Smooth muscle cell (in vitro differentiated cells): ENCODE data around the gene LMNTD2. TPM values are rescaled to one million over a fixed set of nuclear protein-coding genes. Genes with fewer than 3 reads are reported as not detected.

Source experiments
- DNase-seq: peaks from one replicate; lab custom pipeline; 2025; ENCODE audit not compliant: unreplicated experiment; lab: John Stamatoyannopoulos, UW
- H2AFZ ChIP-seq: fragments of 200-600 bp; sonication (generic); 2 replicates; pipeline ENCODE4 v1.6.0; 2016; ENCODE audit warnings: antibody characterized with exemption, low read depth, mild to moderate bottlenecking
- H3F3A ChIP-seq: fragments of 200-600 bp; sonication (generic); 2 replicates; pipeline ENCODE4 v1.6.0; 2017; ENCODE audit warnings: antibody characterized with exemption, low read depth
- H3K27ac ChIP-seq: fragments of 200-600 bp; sonication (generic); 2 replicates; pipeline ENCODE4 v1.5.1; 2016; ENCODE audit warnings: low read depth, mild to moderate bottlenecking
- H3K27me3 ChIP-seq: fragments of 200-600 bp; sonication (generic); 2 replicates; pipeline ENCODE4 v1.6.1; 2016; ENCODE audit warnings: low read depth, mild to moderate bottlenecking
- H3K36me3 ChIP-seq: fragments of 200-600 bp; sonication (generic); 2 replicates; pipeline ENCODE4 v1.5.1; 2016; ENCODE audit warnings: low read depth
- H3K4me1 ChIP-seq: fragments of 200-600 bp; sonication (generic); 2 replicates; pipeline ENCODE4 v1.5.1; 2016; ENCODE audit warnings: low read depth
- H3K4me2 ChIP-seq: fragments of 200-600 bp; sonication (generic); 2 replicates; pipeline ENCODE4 v1.6.0; 2016; ENCODE audit warnings: mild to moderate bottlenecking
- H3K4me3 ChIP-seq: fragments of 200-600 bp; sonication (generic); 2 replicates; pipeline ENCODE4 v1.5.1; 2016; ENCODE audit warnings: mild to moderate bottlenecking
- H3K79me2 ChIP-seq: fragments of 200-600 bp; sonication (generic); 2 replicates; pipeline ENCODE4 v1.6.0; 2016; ENCODE audit warnings: low read depth, mild to moderate bottlenecking
- H3K9ac ChIP-seq: fragments of 200-600 bp; sonication (generic); 2 replicates; pipeline ENCODE4 v1.6.0; 2016; ENCODE audit warnings: low read depth
- H3K9me3 ChIP-seq: fragments of 200-600 bp; sonication (generic); replicated peaks from 2 replicates; pipeline ENCODE4 v1.5.1; 2016; ENCODE audit warnings: low read depth
- H4K20me1 ChIP-seq: fragments of 200-600 bp; sonication (generic); 2 replicates; pipeline ENCODE4 v1.6.0; 2016; ENCODE audit warnings: low read depth
- CTCF ChIP-seq: fragments of 200-600 bp; sonication (generic); IDR thresholded peaks from 2 replicates; pipeline ENCODE4 v1.5.1; 2017; ENCODE audit warnings: borderline replicate concordance, mild to moderate bottlenecking, antibody characterized with exemption; ENCODE audit not compliant: insufficient read depth, poor library complexity, severe bottlenecking
- WGBS: methylation state at CpG from one replicate; pipeline ENCODE4 v1.1.7; 2016; ENCODE audit warnings: low lambda C conversion rate; 5-methylcytosine and 5-hydroxymethylcytosine counted together
- polyA plus RNA-seq: library from polyadenylated mRNA; unstranded; fragments of >200 nt; fragmentation: Nextera tagmentation; extraction: Ambion mirVana; gene quantifications from 2 replicates; pipeline ENCODE4 v1.2.1, GENCODE V29; 2016
- total RNA-seq: library from RNA; depleted of rRNA; stranded (reverse); fragments of >200 nt; gene quantifications from 2 replicates; pipeline ENCODE4 v1.2.3, GENCODE V29; 2014

LMNTD2 gene
- total and polyA plus RNA-seq, 2 experiments from 2014 or later = 3.6 TPM; not detected in 1

GRCh38 chr11:534396-535209, 25.9 kb downstream of the LMNTD2 start:
- Histone ChIP-seq H4K20me1 (peaks cover 35% of the 10 kb centered on the region), H3K4me3 (peak overlapping the region; percentile 94), H3K9me3 (no peaks in the 10 kb centered on the region), H3K27me3 (no peaks in the 10 kb centered on the region), H3K4me1 (peaks cover 5% of the 10 kb centered on the region), H3K27ac (peak overlapping the region; percentile 75), H3K9ac (peak overlapping the region; percentile 90), H2AFZ (no peak overlapping the region), H3K4me2 (peak overlapping the region; percentile 95), H3K36me3 (no peaks in the 10 kb centered on the region), H3K79me2 (peaks cover 16% of the 10 kb centered on the region), H3F3A (no peaks in the 10 kb centered on the region)
- no peak for DNase-seq
- TF ChIP-seq CTCF = no peak
- 13% methylated on average over 54 of the region's 66 CpGs for WGBS

GRCh38 chr11:533586-534395, 26.7 kb downstream of the LMNTD2 start:
- Histone ChIP-seq H3K27ac (no peak overlapping the region), H3K4me3 (peak overlapping the region; percentile 94), H3K9ac (no peak overlapping the region), H4K20me1 (peaks cover 35% of the 10 kb centered on the region), H3K4me1 (peaks cover 5% of the 10 kb centered on the region), H3K4me2 (peak overlapping the region; percentile 95), H3K79me2 (peaks cover 16% of the 10 kb centered on the region), H3K36me3 (no peaks in the 10 kb centered on the region), H3K9me3 (no peaks in the 10 kb centered on the region), H2AFZ (no peak overlapping the region), H3K27me3 (no peaks in the 10 kb centered on the region), H3F3A (no peaks in the 10 kb centered on the region)
- no peak for DNase-seq
- TF ChIP-seq CTCF = no peak
- 98% methylated on average over 37 of the region's 37 CpGs for WGBS

GRCh38 chr11:532986-533585, 27.5 kb downstream of the LMNTD2 start:
- no peaks in the 10 kb centered on the region for H3K27me3 ChIP-seq
- no peak overlapping the region for H3K27ac ChIP-seq
- no peak overlapping the region for H3K9ac ChIP-seq
- no peaks in the 10 kb centered on the region for H3F3A ChIP-seq
- H3K36me3 ChIP-seq = no peaks in the 10 kb centered on the region
- no peaks in the 10 kb centered on the region for H3K9me3 ChIP-seq
- H2AFZ ChIP-seq = no peak overlapping the region
- TF ChIP-seq CTCF = no peak
- H4K20me1 ChIP-seq = peaks cover 35% of the 10 kb centered on the region
- peaks cover 5% of the 10 kb centered on the region for H3K4me1 ChIP-seq
- H3K4me2 ChIP-seq = no peak overlapping the region
- H3K79me2 ChIP-seq = peaks cover 16% of the 10 kb centered on the region
- WGBS = 97% methylated on average over 23 of the region's 33 CpGs
- no peak for DNase-seq
- H3K4me3 ChIP-seq = no peak overlapping the region
